H1 (cell line): ENCODE results near the gene TBX2. TPM values are rescaled to one million over a fixed set of nuclear protein-coding genes. Genes with fewer than 3 reads are reported as not detected.

Experiments used
- BCL11A ChIP-seq, 2 experiments: IDR thresholded peaks; one replicate each; pipeline ENCODE4 v1.6.1; 2011; ENCODE audit warnings: low read depth in 2 of 2, low read length in 2 of 2, mild to moderate bottlenecking in 2 of 2
- CHD2 ChIP-seq: IDR thresholded peaks from 2 replicates; pipeline ENCODE4 v1.6.1; 2012; ENCODE audit warnings: low read length, improper control_type of control experiment
- GTF2F1 ChIP-seq: IDR thresholded peaks from 2 replicates; pipeline ENCODE4 v1.6.1; 2012; ENCODE audit warnings: low read depth, low read length, improper control_type of control experiment, borderline replicate concordance
- KDM4A ChIP-seq: IDR thresholded peaks from one replicate; pipeline ENCODE4 v1.7.1; 2012; ENCODE audit warnings: low read depth, mild to moderate bottlenecking, moderate library complexity, low read length, inconsistent platforms; ENCODE audit not compliant: severe bottlenecking
- NRF1 ChIP-seq: IDR thresholded peaks from 2 replicates; pipeline ENCODE4 v1.6.1; 2011; ENCODE audit warnings: mild to moderate bottlenecking, low read depth, low read length, improper control_type of control experiment
- RXRA ChIP-seq: IDR thresholded peaks from 2 replicates; pipeline ENCODE4 v1.6.1; 2011; ENCODE audit warnings: low read depth, mild to moderate bottlenecking, low read length, moderate library complexity; ENCODE audit not compliant: insufficient read depth
- SAP30 ChIP-seq: fragments of 300-600 bp; sonication (generic); IDR thresholded peaks from 2 replicates; pipeline ENCODE4 v1.7.1; 2012; ENCODE audit warnings: low read length, moderate library complexity, mild to moderate bottlenecking, inconsistent platforms; ENCODE audit not compliant: insufficient read depth, insufficient replicate concordance
- SUZ12 ChIP-seq: fragments of 200-600 bp; sonication (generic); IDR thresholded peaks from 2 replicates; pipeline ENCODE4 v1.6.1; 2012; ENCODE audit warnings: mild to moderate bottlenecking, inconsistent platforms, low read length, moderate library complexity, mixed read lengths
- polyA plus RNA-seq, 7 experiments: library from polyadenylated mRNA; depleted of rRNA in 3 of 7; stranded (reverse) in 5 of 7; unstranded in 2 of 7; fragments of >200 nt in 5 of 7; fragments of 200-250 nt in 2 of 7; gene quantifications; 1 replicate in 5 of 7; 2 replicates in 1 of 7; 4 replicates in 1 of 7; pipeline versions ENCODE4 v1.2.1 to v1.2.3, GENCODE V29; 2011 to 2013; ENCODE audit warnings: missing spikeins in 2 of 7, mixed read lengths in 2 of 7
- total RNA-seq: library from RNA; stranded (reverse); fragmentation: NEBNext Ultra II Directional; extraction: Animal tissue kit (Norgen Biotek cat#: 25700); gene quantifications from 2 replicates; pipeline ENCODE4 v1.2.1, GENCODE V29; 2021
- TF ChIP-seq, protein P1 (sequence below): fragments of 300-600 bp; sonication (generic); IDR thresholded peaks from 2 replicates; pipeline ENCODE4 v1.7.1; 2012; ENCODE audit warnings: low read length, moderate library complexity, mild to moderate bottlenecking, inconsistent platforms; ENCODE audit not compliant: insufficient replicate concordance
- TF ChIP-seq, protein P2 (sequence below): IDR thresholded peaks from 2 replicates; pipeline ENCODE4 v1.6.1; 2011; ENCODE audit warnings: low read length, improper control_type of control experiment

The TBX2 gene
- total and polyA plus RNA-seq, 2 of the 8 experiments (the other 6 are each of a cell fraction or from before 2014, with no cell fraction given): not detected

DNA sequence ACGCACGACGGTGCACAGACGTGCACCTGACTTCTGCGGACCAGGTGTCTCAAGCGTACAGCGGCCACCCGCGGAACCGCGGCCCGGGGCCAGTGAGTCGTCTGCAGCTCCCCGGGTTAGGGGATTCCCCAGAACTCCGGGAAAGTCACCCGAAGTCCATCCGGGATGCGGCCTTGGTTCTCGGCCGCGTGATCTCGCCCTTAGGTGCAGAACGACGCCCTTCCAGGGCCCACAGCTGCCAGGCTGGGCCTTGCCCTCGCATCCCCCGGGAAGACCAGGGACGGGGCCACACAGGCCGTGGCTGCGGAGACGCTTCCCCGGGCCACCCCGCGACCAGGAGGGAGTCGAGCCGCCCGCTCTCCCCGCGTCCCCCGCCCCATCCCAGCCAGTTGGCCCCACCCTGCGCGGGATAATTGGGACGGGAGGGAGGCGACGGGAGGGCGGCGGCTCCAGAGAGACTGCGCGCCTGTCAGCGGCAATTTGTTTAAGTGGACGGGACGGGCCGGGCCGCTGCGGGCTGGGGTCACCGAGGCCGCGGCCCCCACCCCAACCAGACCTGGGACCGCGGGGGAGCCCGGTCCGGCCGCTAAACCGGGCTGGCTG lies 3.6 kb upstream of the TBX2 start (continued):
- TF ChIP-seq, protein P1, sequence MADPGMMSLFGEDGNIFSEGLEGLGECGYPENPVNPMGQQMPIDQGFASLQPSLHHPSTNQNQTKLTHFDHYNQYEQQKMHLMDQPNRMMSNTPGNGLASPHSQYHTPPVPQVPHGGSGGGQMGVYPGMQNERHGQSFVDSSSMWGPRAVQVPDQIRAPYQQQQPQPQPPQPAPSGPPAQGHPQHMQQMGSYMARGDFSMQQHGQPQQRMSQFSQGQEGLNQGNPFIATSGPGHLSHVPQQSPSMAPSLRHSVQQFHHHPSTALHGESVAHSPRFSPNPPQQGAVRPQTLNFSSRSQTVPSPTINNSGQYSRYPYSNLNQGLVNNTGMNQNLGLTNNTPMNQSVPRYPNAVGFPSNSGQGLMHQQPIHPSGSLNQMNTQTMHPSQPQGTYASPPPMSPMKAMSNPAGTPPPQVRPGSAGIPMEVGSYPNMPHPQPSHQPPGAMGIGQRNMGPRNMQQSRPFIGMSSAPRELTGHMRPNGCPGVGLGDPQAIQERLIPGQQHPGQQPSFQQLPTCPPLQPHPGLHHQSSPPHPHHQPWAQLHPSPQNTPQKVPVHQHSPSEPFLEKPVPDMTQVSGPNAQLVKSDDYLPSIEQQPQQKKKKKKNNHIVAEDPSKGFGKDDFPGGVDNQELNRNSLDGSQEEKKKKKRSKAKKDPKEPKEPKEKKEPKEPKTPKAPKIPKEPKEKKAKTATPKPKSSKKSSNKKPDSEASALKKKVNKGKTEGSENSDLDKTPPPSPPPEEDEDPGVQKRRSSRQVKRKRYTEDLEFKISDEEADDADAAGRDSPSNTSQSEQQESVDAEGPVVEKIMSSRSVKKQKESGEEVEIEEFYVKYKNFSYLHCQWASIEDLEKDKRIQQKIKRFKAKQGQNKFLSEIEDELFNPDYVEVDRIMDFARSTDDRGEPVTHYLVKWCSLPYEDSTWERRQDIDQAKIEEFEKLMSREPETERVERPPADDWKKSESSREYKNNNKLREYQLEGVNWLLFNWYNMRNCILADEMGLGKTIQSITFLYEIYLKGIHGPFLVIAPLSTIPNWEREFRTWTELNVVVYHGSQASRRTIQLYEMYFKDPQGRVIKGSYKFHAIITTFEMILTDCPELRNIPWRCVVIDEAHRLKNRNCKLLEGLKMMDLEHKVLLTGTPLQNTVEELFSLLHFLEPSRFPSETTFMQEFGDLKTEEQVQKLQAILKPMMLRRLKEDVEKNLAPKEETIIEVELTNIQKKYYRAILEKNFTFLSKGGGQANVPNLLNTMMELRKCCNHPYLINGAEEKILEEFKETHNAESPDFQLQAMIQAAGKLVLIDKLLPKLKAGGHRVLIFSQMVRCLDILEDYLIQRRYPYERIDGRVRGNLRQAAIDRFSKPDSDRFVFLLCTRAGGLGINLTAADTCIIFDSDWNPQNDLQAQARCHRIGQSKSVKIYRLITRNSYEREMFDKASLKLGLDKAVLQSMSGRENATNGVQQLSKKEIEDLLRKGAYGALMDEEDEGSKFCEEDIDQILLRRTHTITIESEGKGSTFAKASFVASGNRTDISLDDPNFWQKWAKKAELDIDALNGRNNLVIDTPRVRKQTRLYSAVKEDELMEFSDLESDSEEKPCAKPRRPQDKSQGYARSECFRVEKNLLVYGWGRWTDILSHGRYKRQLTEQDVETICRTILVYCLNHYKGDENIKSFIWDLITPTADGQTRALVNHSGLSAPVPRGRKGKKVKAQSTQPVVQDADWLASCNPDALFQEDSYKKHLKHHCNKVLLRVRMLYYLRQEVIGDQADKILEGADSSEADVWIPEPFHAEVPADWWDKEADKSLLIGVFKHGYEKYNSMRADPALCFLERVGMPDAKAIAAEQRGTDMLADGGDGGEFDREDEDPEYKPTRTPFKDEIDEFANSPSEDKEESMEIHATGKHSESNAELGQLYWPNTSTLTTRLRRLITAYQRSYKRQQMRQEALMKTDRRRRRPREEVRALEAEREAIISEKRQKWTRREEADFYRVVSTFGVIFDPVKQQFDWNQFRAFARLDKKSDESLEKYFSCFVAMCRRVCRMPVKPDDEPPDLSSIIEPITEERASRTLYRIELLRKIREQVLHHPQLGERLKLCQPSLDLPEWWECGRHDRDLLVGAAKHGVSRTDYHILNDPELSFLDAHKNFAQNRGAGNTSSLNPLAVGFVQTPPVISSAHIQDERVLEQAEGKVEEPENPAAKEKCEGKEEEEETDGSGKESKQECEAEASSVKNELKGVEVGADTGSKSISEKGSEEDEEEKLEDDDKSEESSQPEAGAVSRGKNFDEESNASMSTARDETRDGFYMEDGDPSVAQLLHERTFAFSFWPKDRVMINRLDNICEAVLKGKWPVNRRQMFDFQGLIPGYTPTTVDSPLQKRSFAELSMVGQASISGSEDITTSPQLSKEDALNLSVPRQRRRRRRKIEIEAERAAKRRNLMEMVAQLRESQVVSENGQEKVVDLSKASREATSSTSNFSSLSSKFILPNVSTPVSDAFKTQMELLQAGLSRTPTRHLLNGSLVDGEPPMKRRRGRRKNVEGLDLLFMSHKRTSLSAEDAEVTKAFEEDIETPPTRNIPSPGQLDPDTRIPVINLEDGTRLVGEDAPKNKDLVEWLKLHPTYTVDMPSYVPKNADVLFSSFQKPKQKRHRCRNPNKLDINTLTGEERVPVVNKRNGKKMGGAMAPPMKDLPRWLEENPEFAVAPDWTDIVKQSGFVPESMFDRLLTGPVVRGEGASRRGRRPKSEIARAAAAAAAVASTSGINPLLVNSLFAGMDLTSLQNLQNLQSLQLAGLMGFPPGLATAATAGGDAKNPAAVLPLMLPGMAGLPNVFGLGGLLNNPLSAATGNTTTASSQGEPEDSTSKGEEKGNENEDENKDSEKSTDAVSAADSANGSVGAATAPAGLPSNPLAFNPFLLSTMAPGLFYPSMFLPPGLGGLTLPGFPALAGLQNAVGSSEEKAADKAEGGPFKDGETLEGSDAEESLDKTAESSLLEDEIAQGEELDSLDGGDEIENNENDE: no peak
- TF ChIP-seq BCL11A (IDR thresholded peaks at IDR 0.05; ENCODE audit: low read depth in 2 of 2, low read length in 2 of 2) (no peak), RXRA (no peak), SUZ12 (peak; percentile 94), GTF2F1 (no peak), NRF1 (no peak), SAP30 (no peak), KDM4A (no peak), CHD2 (no peak)
- TF ChIP-seq, protein P2, sequence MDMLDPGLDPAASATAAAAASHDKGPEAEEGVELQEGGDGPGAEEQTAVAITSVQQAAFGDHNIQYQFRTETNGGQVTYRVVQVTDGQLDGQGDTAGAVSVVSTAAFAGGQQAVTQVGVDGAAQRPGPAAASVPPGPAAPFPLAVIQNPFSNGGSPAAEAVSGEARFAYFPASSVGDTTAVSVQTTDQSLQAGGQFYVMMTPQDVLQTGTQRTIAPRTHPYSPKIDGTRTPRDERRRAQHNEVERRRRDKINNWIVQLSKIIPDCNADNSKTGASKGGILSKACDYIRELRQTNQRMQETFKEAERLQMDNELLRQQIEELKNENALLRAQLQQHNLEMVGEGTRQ: no peak
